ENCODE measurements around the gene DNAJC12. TPM values are rescaled to one million over a fixed set of nuclear protein-coding genes. Genes with fewer than 3 reads are reported as not detected.

DNAJC12 gene
- total and polyA plus RNA-seq, 4 donors: 1.2 to 6.4 (median 1.5) TPM

DNA sequence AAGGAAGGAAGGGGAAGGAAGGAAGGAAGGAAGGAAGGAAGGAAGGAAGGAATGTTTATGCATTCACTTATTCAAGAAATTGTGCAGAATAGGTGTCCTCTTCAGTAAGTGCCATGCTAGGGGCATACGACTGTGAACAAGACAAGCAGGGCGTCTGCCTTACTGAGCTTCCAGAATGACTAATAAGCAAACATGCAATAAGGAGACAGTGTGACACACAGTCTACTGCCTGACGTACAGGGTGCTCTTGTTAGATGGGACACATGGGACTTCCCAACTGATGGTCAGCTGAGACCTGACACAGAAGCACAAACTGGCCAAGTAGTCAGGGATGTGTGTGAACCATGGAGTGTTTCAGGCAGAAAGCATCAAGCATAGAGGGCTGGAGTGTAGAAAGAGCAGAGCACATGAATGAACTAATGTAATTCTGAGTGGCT lies 18.2 kb downstream of the DNAJC12 start:
- ATAC-seq (ENCODE audit: insufficient read depth, low FRiP score): no peak
- H3K9ac ChIP-seq (ENCODE audit: insufficient read depth in 1 of 2, low read length in 2 of 2): no peak overlapping the region
- 72 to 89% methylated on average over 3 of the region's 3 CpGs for WGBS, 2 donors
- H3K4me3 ChIP-seq: no peak overlapping the region
- no peaks in the 10 kb centered on the region for H3K4me1 ChIP-seq (ENCODE audit: control insufficient read depth in 5 of 5, insufficient read depth in 5 of 5, low read length in 5 of 5)
- TF ChIP-seq, protein P1, sequence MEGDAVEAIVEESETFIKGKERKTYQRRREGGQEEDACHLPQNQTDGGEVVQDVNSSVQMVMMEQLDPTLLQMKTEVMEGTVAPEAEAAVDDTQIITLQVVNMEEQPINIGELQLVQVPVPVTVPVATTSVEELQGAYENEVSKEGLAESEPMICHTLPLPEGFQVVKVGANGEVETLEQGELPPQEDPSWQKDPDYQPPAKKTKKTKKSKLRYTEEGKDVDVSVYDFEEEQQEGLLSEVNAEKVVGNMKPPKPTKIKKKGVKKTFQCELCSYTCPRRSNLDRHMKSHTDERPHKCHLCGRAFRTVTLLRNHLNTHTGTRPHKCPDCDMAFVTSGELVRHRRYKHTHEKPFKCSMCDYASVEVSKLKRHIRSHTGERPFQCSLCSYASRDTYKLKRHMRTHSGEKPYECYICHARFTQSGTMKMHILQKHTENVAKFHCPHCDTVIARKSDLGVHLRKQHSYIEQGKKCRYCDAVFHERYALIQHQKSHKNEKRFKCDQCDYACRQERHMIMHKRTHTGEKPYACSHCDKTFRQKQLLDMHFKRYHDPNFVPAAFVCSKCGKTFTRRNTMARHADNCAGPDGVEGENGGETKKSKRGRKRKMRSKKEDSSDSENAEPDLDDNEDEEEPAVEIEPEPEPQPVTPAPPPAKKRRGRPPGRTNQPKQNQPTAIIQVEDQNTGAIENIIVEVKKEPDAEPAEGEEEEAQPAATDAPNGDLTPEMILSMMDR (IDR thresholded peaks at IDR 0.05; ENCODE audit: control extremely low read depth, extremely low read depth): no peak
- H3K9me3 ChIP-seq (ENCODE audit: control insufficient read depth in 4 of 4, insufficient read depth in 3 of 4, low read length in 3 of 4): no peaks in the 10 kb centered on the region
- no peaks in the 10 kb centered on the region for H3K27me3 ChIP-seq (ENCODE audit: control insufficient read depth in 3 of 3, insufficient read depth in 3 of 3, low read length in 2 of 3)
- no peak for DNase-seq
- H3K27ac ChIP-seq (ENCODE audit: low read depth in 1 of 2, low read length in 1 of 2): no peak overlapping the region
- no peaks in the 10 kb centered on the region for H3K36me3 ChIP-seq (ENCODE audit: control insufficient read depth in 4 of 4, insufficient read depth in 4 of 4, low read length in 4 of 4)

DNA sequence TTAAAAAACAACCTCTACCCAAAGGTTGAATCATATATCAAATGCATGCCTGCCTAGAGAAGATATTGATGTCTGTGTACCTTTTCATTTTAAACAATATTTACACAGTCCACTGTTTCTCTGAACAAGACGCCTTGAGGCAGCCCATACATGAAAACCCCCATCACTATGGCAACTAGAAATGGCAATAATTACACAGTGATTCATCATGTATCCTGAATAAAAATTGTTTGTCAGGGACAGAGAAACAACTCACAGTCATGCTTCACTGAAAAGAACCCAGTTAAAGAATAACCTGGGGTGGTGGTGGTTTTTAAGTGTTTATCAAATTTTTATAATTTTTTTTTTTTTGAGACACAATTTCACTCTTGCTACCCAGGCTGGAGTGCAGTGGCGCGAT lies 19.7 kb downstream of the DNAJC12 start:
- WGBS, 2 donors: 79 to 89% methylated on average over 3 of the region's 3 CpGs
- Histone ChIP-seq H3K4me1 (ENCODE audit: control insufficient read depth in 5 of 5, insufficient read depth in 5 of 5, low read length in 5 of 5) (no peaks in the 10 kb centered on the region), H3K4me3 (no peak overlapping the region), H3K36me3 (ENCODE audit: control insufficient read depth in 4 of 4, insufficient read depth in 4 of 4, low read length in 4 of 4) (no peaks in the 10 kb centered on the region), H3K9ac (ENCODE audit: insufficient read depth in 1 of 2, low read length in 2 of 2) (no peak overlapping the region), H3K27ac (ENCODE audit: low read depth in 1 of 2, low read length in 1 of 2) (no peak overlapping the region), H3K27me3 (ENCODE audit: control insufficient read depth in 3 of 3, insufficient read depth in 3 of 3, low read length in 2 of 3) (no peaks in the 10 kb centered on the region), H3K9me3 (ENCODE audit: control insufficient read depth in 4 of 4, insufficient read depth in 3 of 4, low read length in 3 of 4) (no peaks in the 10 kb centered on the region)
- TF ChIP-seq, protein P1 (IDR thresholded peaks at IDR 0.05; ENCODE audit: control extremely low read depth, extremely low read depth): no peak
- DNase-seq (peak in 1 of 3 donors; percentile 27), ATAC-seq (ENCODE audit: insufficient read depth, low FRiP score) (no peak)

DNA sequence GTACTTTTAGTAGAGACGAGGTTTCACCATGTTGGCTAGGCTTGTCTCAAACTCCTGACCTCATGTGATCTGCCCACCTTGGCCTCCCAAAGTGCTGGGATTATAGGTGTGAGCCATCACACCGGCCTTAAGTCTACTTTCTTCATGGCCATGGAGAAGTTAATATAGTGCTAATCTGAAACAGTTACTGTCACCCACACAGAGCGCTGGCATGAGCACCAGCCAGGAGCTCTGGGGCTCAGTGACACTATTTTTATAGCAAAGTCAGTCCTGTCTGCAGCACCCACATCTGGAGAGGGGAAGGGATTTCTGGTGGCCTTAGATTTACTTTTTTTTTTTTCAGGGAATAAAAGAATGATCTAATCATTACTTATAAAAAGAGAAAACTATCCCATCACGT lies 21.3 kb downstream of the DNAJC12 start:
- Histone ChIP-seq H3K4me1 (ENCODE audit: control insufficient read depth in 5 of 5, insufficient read depth in 5 of 5, low read length in 5 of 5) (no peaks in the 10 kb centered on the region), H3K9ac (ENCODE audit: insufficient read depth in 1 of 2, low read length in 2 of 2) (no peak overlapping the region), H3K36me3 (ENCODE audit: control insufficient read depth in 4 of 4, insufficient read depth in 4 of 4, low read length in 4 of 4) (no peaks in the 10 kb centered on the region), H3K27me3 (ENCODE audit: control insufficient read depth in 3 of 3, insufficient read depth in 3 of 3, low read length in 2 of 3) (no peaks in the 10 kb centered on the region), H3K27ac (ENCODE audit: low read depth in 1 of 2, low read length in 1 of 2) (no peak overlapping the region), H3K9me3 (ENCODE audit: control insufficient read depth in 4 of 4, insufficient read depth in 3 of 4, low read length in 3 of 4) (no peaks in the 10 kb centered on the region), H3K4me3 (no peak overlapping the region)
- ATAC-seq (ENCODE audit: insufficient read depth, low FRiP score) (no peak), DNase-seq (no peak)
- TF ChIP-seq, protein P1 (IDR thresholded peaks at IDR 0.05; ENCODE audit: control extremely low read depth, extremely low read depth): no peak
- WGBS, 2 donors: 86 to 95% methylated on average over 4 of the region's 4 CpGs

DNA sequence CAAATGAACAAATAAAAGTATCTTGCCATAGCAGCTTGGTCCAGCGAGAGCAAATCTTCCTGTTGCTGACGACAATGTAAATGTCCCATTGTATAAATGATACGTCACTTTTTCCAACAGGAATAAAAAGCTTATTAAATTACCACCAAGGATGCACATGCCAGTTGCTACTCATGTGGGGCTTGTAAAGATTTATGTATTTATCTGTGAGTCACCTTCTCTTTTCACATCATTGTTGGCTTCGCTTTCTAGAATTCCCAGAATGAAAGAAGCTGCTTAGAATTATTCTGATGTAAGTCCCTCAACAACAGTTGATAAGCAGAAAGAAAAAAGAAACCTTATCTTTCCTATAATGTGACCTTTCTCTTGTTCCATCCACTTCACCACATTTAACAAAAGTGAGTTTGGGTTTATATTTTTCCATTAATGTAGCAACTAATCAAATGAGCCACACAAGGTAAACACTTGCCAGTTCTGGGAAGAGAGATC lies 22.4 kb downstream of the DNAJC12 start:
- no peak overlapping the region for H3K27ac ChIP-seq (ENCODE audit: low read depth in 1 of 2, low read length in 1 of 2)
- H3K4me1 ChIP-seq (ENCODE audit: control insufficient read depth in 5 of 5, insufficient read depth in 5 of 5, low read length in 5 of 5): no peaks in the 10 kb centered on the region
- DNase-seq: no peak
- no peak overlapping the region for H3K4me3 ChIP-seq
- ATAC-seq (ENCODE audit: insufficient read depth, low FRiP score): no peak
- 68 to 77% methylated on average over 4 of the region's 4 CpGs for WGBS, 2 donors
- H3K9me3 ChIP-seq (ENCODE audit: control insufficient read depth in 4 of 4, insufficient read depth in 3 of 4, low read length in 3 of 4): no peaks in the 10 kb centered on the region
- no peak overlapping the region for H3K9ac ChIP-seq (ENCODE audit: insufficient read depth in 1 of 2, low read length in 2 of 2)
- H3K27me3 ChIP-seq (ENCODE audit: control insufficient read depth in 3 of 3, insufficient read depth in 3 of 3, low read length in 2 of 3): no peaks in the 10 kb centered on the region
- TF ChIP-seq, protein P1 (IDR thresholded peaks at IDR 0.05; ENCODE audit: control extremely low read depth, extremely low read depth): no peak
- H3K36me3 ChIP-seq (ENCODE audit: control insufficient read depth in 4 of 4, insufficient read depth in 4 of 4, low read length in 4 of 4): no peaks in the 10 kb centered on the region

Measured in lung (tissue), 12 donors.